Effector memory CD8-positive, alpha-beta T cell (primary cell): ENCODE results near the gene RUSF1.

ENCODE experiments used
- ATAC-seq: fragments of 150-1000 bp; cut with Tn5 transposase; replicated peaks from 2 replicates; pipeline ENCODE4 v1.10.0; 2021; ENCODE audit warnings: mild to moderate bottlenecking, moderate library complexity
- DNase-seq, 3 experiments: peaks; one replicate each; pipeline ENCODE4 v3.0.0; 2021
- H3K27ac Mint-ChIP-seq, 2 donors: one replicate each; pipeline ENCODE4 v1.8.0; 2022; ENCODE audit warnings: mild to moderate bottlenecking in 2 of 2, mixed read lengths in 2 of 2, moderate library complexity in 2 of 2
- H3K27me3 Mint-ChIP-seq, 2 donors: one replicate each; pipeline ENCODE4 v1.8.0; 2022; ENCODE audit warnings: mixed read lengths in 2 of 2
- H3K36me3 Mint-ChIP-seq: one replicate; pipeline ENCODE4 v1.8.0; 2022; ENCODE audit warnings: mild to moderate bottlenecking, moderate library complexity, mixed read lengths; ENCODE audit not compliant: insufficient read depth
- H3K4me1 Mint-ChIP-seq, 2 donors: one replicate each; pipeline ENCODE4 v1.8.0; 2022; ENCODE audit warnings: low read depth in 2 of 2, mixed read lengths in 2 of 2
- H3K4me3 Mint-ChIP-seq, 2 donors: one replicate each; pipeline ENCODE4 v1.8.0; 2022; ENCODE audit warnings: mild to moderate bottlenecking in 2 of 2, mixed read lengths in 2 of 2, moderate library complexity in 2 of 2
- H3K9me3 Mint-ChIP-seq, 2 donors: one replicate each; pipeline ENCODE4 v1.8.0; 2022; ENCODE audit warnings: mixed read lengths in 2 of 2

Gene RUSF1

DNA sequence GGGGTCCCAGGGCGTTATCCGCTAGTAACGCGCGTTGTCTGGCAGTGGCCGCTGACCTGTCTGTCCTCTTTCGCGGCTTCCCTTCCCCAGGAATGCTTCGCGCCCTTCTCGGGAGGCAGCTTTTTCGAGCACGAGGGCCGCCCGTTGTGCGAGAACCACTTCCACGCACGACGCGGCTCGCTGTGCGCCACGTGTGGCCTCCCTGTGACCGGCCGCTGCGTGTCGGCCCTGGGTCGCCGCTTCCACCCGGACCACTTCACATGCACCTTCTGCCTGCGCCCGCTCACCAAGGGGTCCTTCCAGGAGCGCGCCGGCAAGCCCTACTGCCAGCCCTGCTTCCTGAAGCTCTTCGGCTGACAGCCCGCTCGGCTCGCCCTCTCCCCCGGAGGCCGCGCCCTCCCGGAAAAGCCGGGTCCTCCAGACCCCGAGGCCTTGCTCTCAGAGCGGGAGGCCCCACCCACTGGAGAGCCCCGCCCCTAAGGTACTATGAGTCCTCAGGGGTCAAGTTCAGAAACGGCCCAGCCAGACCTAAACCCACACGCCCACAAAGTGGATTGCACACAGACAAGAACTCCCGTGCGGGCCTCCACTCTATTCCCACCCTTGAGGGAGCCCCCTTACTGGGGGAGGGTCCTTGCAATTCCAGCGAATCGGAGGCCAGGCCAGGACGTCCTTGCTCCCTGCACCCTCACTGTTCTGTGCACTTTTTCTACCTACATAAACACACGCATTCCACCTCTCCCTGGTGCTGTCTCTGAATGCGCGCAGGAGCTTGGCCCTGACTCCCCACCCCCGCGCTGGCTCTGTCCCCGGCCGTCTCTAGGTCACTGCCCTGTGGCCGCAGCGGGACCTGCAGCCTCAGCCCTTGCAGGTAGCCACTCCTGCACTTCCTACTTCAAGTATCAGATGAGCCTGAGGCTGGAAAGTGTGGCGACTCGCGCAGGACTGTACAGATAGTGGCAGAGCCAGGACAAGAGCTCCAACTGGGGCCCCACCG is 30.7 kb downstream of the RUSF1 start:
- ATAC-seq (peak; percentile 28), DNase-seq (peak in 1 of 3 experiments; percentile 18)
- H3K4me3 Mint-ChIP-seq: peak overlapping the region; percentile 84 to 87
- peaks cover 12% of the 10 kb centered on the region in 2 donors for H3K27me3 Mint-ChIP-seq
- no peaks in the 10 kb centered on the region for H3K9me3 Mint-ChIP-seq
- H3K4me1 Mint-ChIP-seq: peaks cover 16 to 22% of the 10 kb centered on the region in 2 donors
- peak overlapping the region in 1 of 2 donors; percentile 54 for H3K27ac Mint-ChIP-seq
- H3K36me3 Mint-ChIP-seq: peaks cover 11% of the 10 kb centered on the region

DNA sequence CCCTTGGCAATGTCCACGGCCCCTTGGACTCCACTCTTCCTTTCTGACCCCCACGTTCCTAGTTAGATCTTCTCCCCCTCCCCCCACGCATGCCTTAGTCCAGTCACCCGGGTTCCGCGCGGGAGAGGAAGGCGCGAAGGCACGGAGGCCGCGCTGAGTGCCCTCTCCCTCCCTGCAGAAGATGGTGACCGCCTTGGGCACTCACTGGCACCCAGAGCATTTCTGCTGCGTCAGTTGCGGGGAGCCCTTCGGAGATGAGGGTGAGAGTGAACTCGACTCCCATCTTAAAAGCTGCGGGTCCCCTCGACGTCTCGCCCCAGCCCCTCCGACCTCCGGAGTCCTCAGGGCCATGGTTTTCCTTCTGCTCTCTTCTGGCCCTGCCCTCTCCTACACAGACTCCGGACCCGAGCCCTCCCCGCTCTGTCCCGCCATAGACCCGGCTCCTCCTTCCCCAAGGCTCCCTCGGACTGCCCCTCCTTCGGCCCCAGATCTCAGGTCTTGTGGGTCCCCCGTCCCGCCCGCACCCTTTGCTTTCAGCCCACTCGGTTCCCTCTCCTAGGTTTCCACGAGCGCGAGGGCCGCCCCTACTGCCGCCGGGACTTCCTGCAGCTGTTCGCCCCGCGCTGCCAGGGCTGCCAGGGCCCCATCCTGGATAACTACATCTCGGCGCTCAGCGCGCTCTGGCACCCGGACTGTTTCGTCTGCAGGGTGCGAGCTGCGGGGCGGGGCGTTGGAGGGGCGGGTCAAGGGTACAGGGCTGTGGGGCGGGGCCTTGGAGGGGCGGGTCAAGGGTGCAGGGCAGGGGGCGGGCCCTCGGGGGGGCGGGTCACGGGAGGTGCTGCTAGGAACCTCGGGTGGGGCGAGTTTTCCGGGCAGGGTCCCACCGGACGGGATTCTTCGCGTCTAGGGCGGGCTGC is 31.6 kb downstream of the RUSF1 start:
- peaks cover 11% of the 10 kb centered on the region for H3K36me3 Mint-ChIP-seq
- DNase-seq: peak; percentile 58 to 73 (median 67)
- H3K9me3 Mint-ChIP-seq: no peaks in the 10 kb centered on the region
- H3K27me3 Mint-ChIP-seq: peaks cover 16 to 20% of the 10 kb centered on the region in 2 donors
- peak; percentile 84 for ATAC-seq
- H3K27ac Mint-ChIP-seq: peak overlapping the region; percentile 66 to 81
- peaks cover 18 to 23% of the 10 kb centered on the region in 2 donors for H3K4me1 Mint-ChIP-seq
- H3K4me3 Mint-ChIP-seq: peak overlapping the region; percentile 84 to 87

DNA sequence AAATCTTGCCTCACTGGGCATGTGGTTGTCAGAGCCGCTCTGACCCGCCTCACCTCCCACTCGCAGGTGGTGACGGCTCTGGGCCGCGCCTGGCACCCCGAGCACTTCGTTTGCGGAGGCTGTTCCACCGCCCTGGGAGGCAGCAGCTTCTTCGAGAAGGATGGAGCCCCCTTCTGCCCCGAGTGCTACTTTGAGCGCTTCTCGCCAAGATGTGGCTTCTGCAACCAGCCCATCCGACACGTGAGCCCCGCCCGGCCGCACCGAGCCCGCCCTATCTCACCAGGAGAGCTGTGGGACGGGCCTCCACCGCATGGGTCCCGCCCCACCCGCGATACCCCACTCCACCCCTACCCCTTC is 32.3 kb downstream of the RUSF1 start:
- Mint-ChIP-seq H3K4me3 (peak overlapping the region; percentile 84 to 87), H3K27me3 (peaks cover 22 to 26% of the 10 kb centered on the region in 2 donors), H3K9me3 (no peaks in the 10 kb centered on the region), H3K36me3 (peaks cover 11% of the 10 kb centered on the region), H3K27ac (peak overlapping the region; percentile 66 to 81), H3K4me1 (peaks cover 18 to 23% of the 10 kb centered on the region in 2 donors)
- ATAC-seq: peak; percentile 38
- DNase-seq: no peak

DNA sequence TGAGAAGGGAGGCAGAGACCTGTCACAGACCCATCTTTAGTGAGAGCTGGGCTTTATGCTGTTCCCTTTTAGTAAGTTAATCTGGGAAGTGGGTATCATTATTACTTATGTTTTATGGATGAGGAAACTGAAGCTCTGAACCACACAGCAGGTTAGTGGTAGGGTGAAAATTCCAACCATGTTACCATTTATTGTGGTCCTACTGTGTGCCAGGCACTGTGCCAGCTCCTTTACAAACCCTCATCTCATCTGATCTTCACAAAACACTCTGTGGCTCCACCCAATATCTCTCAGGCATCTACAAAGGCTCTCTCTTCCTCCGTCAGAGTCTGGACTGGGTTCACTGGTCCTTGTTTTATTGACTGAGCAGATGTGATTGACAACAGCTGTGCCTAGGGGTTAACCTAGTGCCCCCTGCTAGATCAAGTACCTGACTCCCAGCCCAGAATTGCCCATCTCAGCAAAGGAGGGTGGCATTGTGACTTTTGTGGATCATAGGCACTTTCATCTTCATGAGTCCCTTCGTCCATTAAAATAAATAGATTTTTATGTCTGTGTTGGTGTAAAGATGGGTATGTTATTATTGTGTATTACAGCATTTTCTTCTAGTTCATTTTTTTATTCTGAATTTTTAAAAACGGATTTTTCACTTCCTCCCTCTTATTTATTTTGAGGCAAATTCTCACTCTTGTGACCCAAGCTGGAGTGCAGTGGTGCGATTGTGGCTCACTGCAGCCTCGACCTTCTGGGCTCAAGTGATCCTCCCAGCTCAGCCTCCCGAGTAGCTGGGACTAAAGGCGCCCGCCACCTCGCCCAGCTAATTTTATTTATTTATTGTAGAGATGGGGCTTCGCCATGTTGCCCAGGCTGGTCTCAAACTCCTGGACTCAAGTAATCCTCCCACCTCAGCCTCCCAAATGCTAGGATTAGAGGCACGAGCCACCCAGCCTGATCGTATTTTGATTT is 33.1 kb downstream of the RUSF1 start:
- no peak for ATAC-seq
- H3K4me3 Mint-ChIP-seq: peak overlapping the region in 1 of 2 donors; percentile 87
- DNase-seq: no peak
- no peaks in the 10 kb centered on the region for H3K9me3 Mint-ChIP-seq
- H3K27ac Mint-ChIP-seq: peak overlapping the region in 1 of 2 donors; percentile 51
- H3K36me3 Mint-ChIP-seq: peaks cover 11% of the 10 kb centered on the region
- peaks cover 22 to 29% of the 10 kb centered on the region in 2 donors for H3K27me3 Mint-ChIP-seq
- H3K4me1 Mint-ChIP-seq: peaks cover 18 to 23% of the 10 kb centered on the region in 2 donors

DNA sequence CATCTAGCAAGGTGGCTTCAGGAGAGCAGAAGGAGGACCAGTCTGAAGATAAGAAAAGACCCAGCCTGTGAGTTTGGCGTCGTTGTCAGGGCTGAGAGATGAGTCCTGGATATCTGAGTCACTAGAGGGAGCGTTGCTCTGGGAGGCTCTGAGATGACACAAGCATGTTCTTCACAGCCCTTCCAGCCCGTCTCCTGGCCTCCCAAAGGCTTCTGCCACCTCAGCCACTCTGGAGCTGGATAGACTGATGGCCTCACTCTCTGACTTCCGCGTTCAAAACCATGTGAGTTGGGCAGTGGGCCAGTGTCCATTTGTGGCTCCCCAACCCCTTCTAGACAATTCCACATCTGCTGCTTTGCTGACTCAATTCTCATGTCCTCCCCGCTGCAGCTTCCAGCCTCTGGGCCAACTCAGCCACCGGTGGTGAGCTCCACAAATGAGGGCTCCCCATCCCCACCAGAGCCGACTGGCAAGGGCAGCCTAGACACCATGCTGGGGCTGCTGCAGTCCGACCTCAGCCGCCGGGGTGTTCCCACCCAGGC is 33.9 kb downstream of the RUSF1 start:
- H3K9me3 Mint-ChIP-seq: no peaks in the 10 kb centered on the region
- H3K4me3 Mint-ChIP-seq: no peak overlapping the region
- DNase-seq (no peak), ATAC-seq (no peak)
- H3K27me3 Mint-ChIP-seq: peaks cover 22 to 29% of the 10 kb centered on the region in 2 donors
- H3K4me1 Mint-ChIP-seq: peaks cover 18 to 23% of the 10 kb centered on the region in 2 donors
- H3K36me3 Mint-ChIP-seq: peaks cover 11% of the 10 kb centered on the region
- H3K27ac Mint-ChIP-seq: no peak overlapping the region

DNA sequence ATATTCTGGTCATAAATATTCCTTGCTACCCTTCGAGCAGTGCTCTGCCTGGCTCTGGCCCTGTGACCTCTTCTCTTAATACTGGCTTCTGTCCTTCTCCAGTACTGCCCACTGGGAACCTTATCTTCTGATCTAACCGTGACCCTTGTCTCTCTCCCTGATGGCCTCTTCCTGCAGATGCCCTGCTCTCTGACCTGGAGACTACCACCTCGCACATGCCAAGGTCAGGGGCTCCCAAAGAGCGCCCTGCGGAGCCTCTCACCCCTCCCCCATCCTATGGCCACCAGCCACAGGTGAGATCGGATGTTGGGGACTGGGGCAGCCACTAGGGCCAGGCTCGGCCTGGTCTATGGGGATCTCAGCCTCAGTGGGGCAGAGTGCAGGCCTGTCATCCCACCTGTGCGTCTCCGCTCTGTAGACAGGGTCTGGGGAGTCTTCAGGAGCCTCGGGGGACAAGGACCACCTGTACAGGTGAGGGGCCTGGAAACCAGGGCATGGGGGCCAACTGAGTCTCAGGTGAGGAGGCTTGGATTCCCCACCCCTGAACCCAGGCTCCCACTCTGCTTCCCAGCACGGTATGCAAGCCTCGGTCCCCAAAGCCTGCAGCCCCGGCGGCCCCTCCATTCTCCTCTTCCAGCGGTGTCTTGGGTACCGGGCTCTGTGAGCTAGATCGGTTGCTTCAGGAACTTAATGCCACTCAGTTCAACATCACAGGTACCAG is 34.8 kb downstream of the RUSF1 start:
- Mint-ChIP-seq H3K4me3 (peak overlapping the region in 1 of 2 donors; percentile 65), H3K4me1 (peaks cover 18 to 23% of the 10 kb centered on the region in 2 donors), H3K9me3 (no peaks in the 10 kb centered on the region), H3K36me3 (peaks cover 7% of the 10 kb centered on the region), H3K27ac (no peak overlapping the region), H3K27me3 (peaks cover 22 to 29% of the 10 kb centered on the region in 2 donors)
- no peak for ATAC-seq
- DNase-seq: no peak

DNA sequence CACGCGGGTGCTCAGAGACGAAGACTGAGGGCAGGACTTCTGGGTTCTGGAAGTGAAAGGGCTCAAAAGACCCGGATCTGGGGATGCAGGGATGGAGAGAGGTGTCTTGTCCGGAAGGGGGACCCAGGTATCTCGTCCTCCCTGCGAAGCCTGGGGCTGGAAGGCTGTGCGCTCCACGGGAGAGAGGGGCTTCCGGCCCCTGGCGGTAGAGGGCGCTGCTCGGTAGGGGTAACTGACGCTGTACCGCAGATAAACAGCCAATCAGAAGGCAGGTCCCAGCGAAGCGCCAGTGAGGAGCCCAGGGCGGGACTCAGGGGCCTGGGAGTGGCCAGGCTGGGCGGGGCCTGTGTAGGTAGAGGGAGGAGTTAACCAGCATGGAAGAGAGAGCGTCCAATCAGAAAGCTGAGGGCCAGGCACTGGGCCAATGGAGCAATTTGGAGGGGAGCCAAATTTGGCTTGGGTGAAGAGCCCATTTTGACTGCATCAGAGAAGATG is 35.4 kb downstream of the RUSF1 start:
- peaks cover 22 to 29% of the 10 kb centered on the region in 2 donors for H3K27me3 Mint-ChIP-seq

DNA sequence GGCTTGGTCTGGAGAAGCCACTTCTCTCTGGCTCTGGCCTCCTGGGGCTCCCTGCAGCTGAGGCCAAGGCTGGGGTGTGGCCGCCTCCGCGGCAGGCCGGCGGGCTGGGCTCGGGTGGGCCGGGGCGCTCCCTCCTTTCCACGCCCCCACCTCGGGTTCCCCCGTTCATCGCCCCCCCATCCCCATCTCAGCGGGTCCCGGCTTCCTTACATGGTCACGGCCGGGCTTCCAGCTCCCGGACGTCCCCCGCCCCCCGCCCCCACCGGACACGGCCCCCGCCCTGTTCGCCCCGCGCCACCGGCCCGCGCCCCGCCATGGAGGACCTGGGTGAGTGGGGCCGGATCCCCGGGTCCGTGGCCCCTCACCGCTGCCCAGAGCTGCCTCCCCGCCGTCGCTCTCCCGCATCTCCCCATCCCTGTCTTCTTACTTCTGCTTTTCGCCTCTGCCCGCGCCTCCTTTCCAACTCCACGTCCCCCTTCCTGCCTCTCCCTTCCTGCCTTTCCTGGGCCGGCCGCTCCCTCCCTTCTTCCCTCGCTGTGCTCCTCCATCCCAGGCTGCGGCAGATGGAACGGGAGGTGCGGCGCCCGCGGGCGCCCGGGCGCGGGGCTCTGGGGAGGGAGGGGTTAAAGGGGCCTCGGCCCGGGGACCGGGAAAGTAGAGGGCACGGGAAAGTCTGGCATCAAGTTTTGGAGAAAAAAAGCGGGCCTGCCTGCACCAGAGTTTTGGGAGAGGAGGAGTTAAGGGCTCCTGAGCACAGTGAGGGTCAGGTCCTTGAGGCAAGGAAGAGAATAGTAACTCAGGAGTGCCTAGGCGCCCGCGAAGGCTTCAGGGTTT is 36.1 kb downstream of the RUSF1 start, which contains the start of gene TGFB1I1:
Gene TGFB1I1, plus strand, starts transcription at position 278 of the 834 bp plus-strand sequence. Its CDS starts 37 bp downstream, at position 315.
- ATAC-seq (no peak), DNase-seq (no peak)
- peak within 1 kb of the TSS; percentile 53 to 65 for H3K4me3 Mint-ChIP-seq
- H3K27me3 Mint-ChIP-seq: peaks cover 22 to 29% of the 10 kb centered on the region in 2 donors
- H3K36me3 Mint-ChIP-seq: peaks cover 14% of the 10 kb centered on the region
- no peaks in the 10 kb centered on the region for H3K9me3 Mint-ChIP-seq
- H3K27ac Mint-ChIP-seq: no peak within 1 kb of the TSS
- H3K4me1 Mint-ChIP-seq: peaks cover 14 to 18% of the 10 kb centered on the region in 2 donors

More for the DNA sequence above, 35.4 kb downstream of the RUSF1 start:
- H3K36me3 Mint-ChIP-seq: peaks cover 11% of the 10 kb centered on the region
- peaks cover 13 to 18% of the 10 kb centered on the region in 2 donors for H3K4me1 Mint-ChIP-seq
- H3K4me3 Mint-ChIP-seq: peak overlapping the region; percentile 53 to 65
- H3K9me3 Mint-ChIP-seq: no peaks in the 10 kb centered on the region
- no peak for ATAC-seq
- H3K27ac Mint-ChIP-seq: no peak overlapping the region
- DNase-seq: no peak

DNA sequence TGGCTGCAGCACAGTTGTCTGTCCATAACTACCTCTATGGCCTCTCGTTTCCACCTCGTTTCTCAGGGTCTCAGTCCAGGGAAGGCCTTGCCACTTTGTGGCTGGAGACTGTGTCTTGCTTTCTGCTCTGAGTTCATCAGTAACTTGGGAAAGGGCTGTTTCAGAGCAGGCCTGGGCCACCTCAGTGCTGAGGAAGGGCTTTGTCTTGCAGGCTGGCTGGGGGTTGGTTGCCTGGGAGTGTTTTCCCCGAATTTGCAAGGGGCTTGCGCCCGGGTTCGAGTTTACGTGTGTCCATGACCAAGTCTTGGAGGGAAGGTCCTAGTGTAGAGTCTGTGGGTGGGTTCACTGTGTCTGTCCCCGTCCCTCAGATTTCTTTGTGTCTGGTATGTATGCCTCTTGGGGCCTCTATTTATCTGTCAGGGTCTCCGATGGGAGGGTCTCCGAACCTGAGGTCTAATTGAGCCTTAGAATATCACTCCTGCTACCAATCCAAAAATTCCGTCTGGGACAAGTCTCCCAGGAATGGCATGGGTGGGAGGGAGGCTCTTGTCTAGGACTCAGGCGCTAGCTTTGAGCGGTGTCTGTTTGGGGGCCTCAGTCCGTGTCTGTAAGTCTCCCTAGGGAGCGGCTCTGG is 36.8 kb downstream of the RUSF1 start:
- no peak for DNase-seq
- no peak overlapping the region for H3K27ac Mint-ChIP-seq
- H3K4me3 Mint-ChIP-seq: peak overlapping the region in 1 of 2 donors; percentile 24
- H3K36me3 Mint-ChIP-seq: peaks cover 9% of the 10 kb centered on the region
- no peak for ATAC-seq
- H3K4me1 Mint-ChIP-seq: peaks cover 10 to 17% of the 10 kb centered on the region in 2 donors
- H3K27me3 Mint-ChIP-seq: peaks cover 22 to 29% of the 10 kb centered on the region in 2 donors
- H3K9me3 Mint-ChIP-seq: no peaks in the 10 kb centered on the region

DNA sequence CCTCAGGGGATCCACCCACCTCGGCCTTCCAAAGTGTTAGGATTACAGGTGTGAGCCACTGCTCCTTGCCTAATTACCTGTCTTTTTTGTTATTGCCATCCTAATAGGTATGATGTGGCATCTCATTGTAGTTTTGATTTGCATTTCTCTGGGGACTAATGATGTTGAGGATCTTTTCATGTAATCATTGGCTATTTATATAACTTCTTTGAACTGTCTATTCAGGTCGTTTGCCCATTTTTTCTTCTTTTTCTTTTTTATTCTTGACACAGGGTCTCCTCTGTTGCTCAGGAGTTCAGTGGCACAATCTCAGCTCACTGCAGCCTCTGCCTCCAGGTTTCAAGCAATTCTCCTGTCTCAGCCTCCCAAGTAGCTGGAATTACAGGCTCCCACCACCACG is 37.6 kb downstream of the RUSF1 start:
- H3K4me3 Mint-ChIP-seq: no peak overlapping the region
- H3K36me3 Mint-ChIP-seq: peaks cover 11% of the 10 kb centered on the region
- peaks cover 22 to 29% of the 10 kb centered on the region in 2 donors for H3K27me3 Mint-ChIP-seq
- H3K27ac Mint-ChIP-seq: no peak overlapping the region
- no peak for ATAC-seq
- H3K9me3 Mint-ChIP-seq: no peaks in the 10 kb centered on the region
- H3K4me1 Mint-ChIP-seq: peaks cover 6 to 13% of the 10 kb centered on the region in 2 donors
- DNase-seq: no peak
